ENCODE data around the gene TRPM1.

Gene TRPM1

GRCh38 chr15:31131853-31132375 is 30.4 kb upstream of the TRPM1 start:
- H3K36me3 Mint-ChIP-seq, result peaks cover 0 to 4% of the 10 kb centered on the region in 2 donors
- no peaks in the 10 kb centered on the region for H3K9me3 Mint-ChIP-seq
- no peak overlapping the region for H3K4me3 Mint-ChIP-seq
- peaks cover 12 to 16% of the 10 kb centered on the region in 2 donors for H3K27me3 Mint-ChIP-seq
- peaks cover 13 to 14% of the 10 kb centered on the region in 2 donors for H3K4me1 Mint-ChIP-seq
- ATAC-seq (replicated peaks), result no peak
- DNase-seq, result no peak
- H3K27ac Mint-ChIP-seq, result no peak overlapping the region

- H3K4me3 Mint-ChIP-seq, result no peak overlapping the region
- ATAC-seq (replicated peaks) (no peak), DNase-seq (no peak)
- H3K4me1 Mint-ChIP-seq, result peaks cover 13 to 14% of the 10 kb centered on the region in 2 donors
- H3K27me3 Mint-ChIP-seq, result peaks cover 6 to 9% of the 10 kb centered on the region in 2 donors
- H3K9me3 Mint-ChIP-seq, result no peaks in the 10 kb centered on the region
- no peak overlapping the region for H3K27ac Mint-ChIP-seq
- H3K36me3 Mint-ChIP-seq, result peaks cover 0 to 3% of the 10 kb centered on the region in 2 donors
Observed at GRCh38 chr15:31130576-31131237, 29.2 kb upstream of the TRPM1 start.

- no peaks in the 10 kb centered on the region for H3K9me3 Mint-ChIP-seq
- peaks cover 6 to 7% of the 10 kb centered on the region in 2 donors for H3K27me3 Mint-ChIP-seq
- no peak overlapping the region for H3K4me3 Mint-ChIP-seq
- ATAC-seq (replicated peaks) (no peak), DNase-seq (no peak)
- peaks cover 11 to 14% of the 10 kb centered on the region in 2 donors for H3K4me1 Mint-ChIP-seq
- H3K36me3 Mint-ChIP-seq, result no peaks in the 10 kb centered on the region
- H3K27ac Mint-ChIP-seq, result no peak overlapping the region
Observed at GRCh38 chr15:31129769-31130303, 28.3 kb upstream of the TRPM1 start.

GRCh38 chr15:31128919-31129768 is 27.6 kb upstream of the TRPM1 start:
- no peaks in the 10 kb centered on the region for H3K9me3 Mint-ChIP-seq
- DNase-seq (peak; percentile 60), ATAC-seq (replicated peaks) (peak; percentile 95 to 96)
- H3K4me1 Mint-ChIP-seq, result peaks cover 11 to 14% of the 10 kb centered on the region in 2 donors
- peak overlapping the region in 1 of 2 donors; percentile 23 for H3K4me3 Mint-ChIP-seq
- peaks cover 6 to 7% of the 10 kb centered on the region in 2 donors for H3K27me3 Mint-ChIP-seq
- H3K36me3 Mint-ChIP-seq, result no peaks in the 10 kb centered on the region
- H3K27ac Mint-ChIP-seq, result no peak overlapping the region

- no peak for DNase-seq
- ATAC-seq (replicated peaks), result no peak
- Mint-ChIP-seq H3K27ac (no peak overlapping the region), H3K36me3 (no peaks in the 10 kb centered on the region), H3K27me3 (peaks cover 1 to 3% of the 10 kb centered on the region in 2 donors), H3K4me1 (peaks cover 11 to 14% of the 10 kb centered on the region in 2 donors), H3K4me3 (no peak overlapping the region), H3K9me3 (no peaks in the 10 kb centered on the region)
Observed at GRCh38 chr15:31128477-31128876, 27.0 kb upstream of the TRPM1 start.

GRCh38 chr15:31127596-31128261 is 26.2 kb upstream of the TRPM1 start:
- Mint-ChIP-seq H3K4me3 (no peak overlapping the region), H3K9me3 (no peaks in the 10 kb centered on the region), H3K27ac (no peak overlapping the region), H3K27me3 (no peaks in the 10 kb centered on the region), H3K4me1 (peaks cover 11 to 14% of the 10 kb centered on the region in 2 donors), H3K36me3 (no peaks in the 10 kb centered on the region)
- ATAC-seq (replicated peaks), result no peak
- DNase-seq, result no peak

- Mint-ChIP-seq H3K9me3 (peaks cover 0 to 6% of the 10 kb centered on the region in 2 donors), H3K4me1 (peaks cover 11 to 14% of the 10 kb centered on the region in 2 donors), H3K4me3 (no peak overlapping the region), H3K27me3 (no peaks in the 10 kb centered on the region), H3K27ac (no peak overlapping the region), H3K36me3 (peaks cover 3 to 8% of the 10 kb centered on the region in 2 donors)
- no peak for ATAC-seq (replicated peaks)
- DNase-seq, result no peak
Observed at GRCh38 chr15:31125061-31125460, 23.5 kb upstream of the TRPM1 start.

- Mint-ChIP-seq H3K27ac (no peak overlapping the region), H3K4me1 (peaks cover 0 to 1% of the 10 kb centered on the region in 2 donors)
- ATAC-seq (replicated peaks), result no peak
Observed at GRCh38 chr15:31116423-31117030, 15.0 kb upstream of the TRPM1 start.

GRCh38 chr15:31111091-31111647 is 9.6 kb upstream of the TRPM1 start:
- H3K27me3 Mint-ChIP-seq, result peaks cover 5% of the 10 kb centered on the region in 2 donors
- peaks cover 0 to 1% of the 10 kb centered on the region in 2 donors for H3K4me1 Mint-ChIP-seq
- no peak overlapping the region for H3K27ac Mint-ChIP-seq
- peaks cover 0 to 4% of the 10 kb centered on the region in 2 donors for H3K36me3 Mint-ChIP-seq
- no peak overlapping the region for H3K4me3 Mint-ChIP-seq
- DNase-seq (no peak), ATAC-seq (replicated peaks) (no peak)
- peaks cover 5 to 12% of the 10 kb centered on the region in 2 donors for H3K9me3 Mint-ChIP-seq

More at GRCh38 chr15:31116423-31117030, 15.0 kb upstream of the TRPM1 start:
- peaks cover 4 to 5% of the 10 kb centered on the region in 2 donors for H3K36me3 Mint-ChIP-seq
- peaks cover 5 to 8% of the 10 kb centered on the region in 2 donors for H3K27me3 Mint-ChIP-seq
- no peak overlapping the region for H3K4me3 Mint-ChIP-seq
- DNase-seq, result no peak
- peaks cover 10% of the 10 kb centered on the region in 2 donors for H3K9me3 Mint-ChIP-seq

- Mint-ChIP-seq H3K27ac (no peak overlapping the region), H3K9me3 (peaks cover under 1 to 3% of the 10 kb centered on the region in 2 donors), H3K27me3 (peaks cover 0 to under 1% of the 10 kb centered on the region in 2 donors), H3K36me3 (no peaks in the 10 kb centered on the region), H3K4me3 (no peak overlapping the region), H3K4me1 (peaks cover 3% of the 10 kb centered on the region in 2 donors)
- no peak for DNase-seq
- no peak for ATAC-seq (replicated peaks)
Observed at GRCh38 chr15:31108836-31109235, 7.3 kb upstream of the TRPM1 start.

GRCh38 chr15:31106495-31107300 is 5.2 kb upstream of the TRPM1 start:
- Mint-ChIP-seq H3K9me3 (peaks cover 0 to 2% of the 10 kb centered on the region in 2 donors), H3K27ac (no peak overlapping the region), H3K4me3 (no peak overlapping the region), H3K27me3 (no peaks in the 10 kb centered on the region), H3K4me1 (peaks cover 4 to 5% of the 10 kb centered on the region in 2 donors), H3K36me3 (no peaks in the 10 kb centered on the region)
- DNase-seq (no peak), ATAC-seq (replicated peaks) (no peak)

- Mint-ChIP-seq H3K9me3 (peaks cover 0 to 2% of the 10 kb centered on the region in 2 donors), H3K4me3 (no peak overlapping the region), H3K27me3 (no peaks in the 10 kb centered on the region), H3K27ac (no peak overlapping the region), H3K36me3 (no peaks in the 10 kb centered on the region), H3K4me1 (peaks cover 25 to 30% of the 10 kb centered on the region in 2 donors)
- peak; percentile 54 to 69 for ATAC-seq (replicated peaks)
- no peak for DNase-seq
Observed at GRCh38 chr15:31104003-31104402, 2.5 kb upstream of the TRPM1 start.

All from stimulated activated naive B cell treated with anti-CD40 and anti-IgM and Interleukin-4, amounts not matched to agents 10 μg/mL and 1 μg/mL and 100 μg/mL, for 72 hours (primary cell).